K562 (cell line): Measurements from ENCODE around the gene PIK3CB. TPM values are rescaled to one million over a fixed set of nuclear protein-coding genes. Genes with fewer than 3 reads are reported as not detected.
A peak's percentile ranks its signal among the peaks of the same experiment; 100 is the strongest.

Experiments
- MGA ChIP-seq: fragments of 450-650 bp; IDR thresholded peaks from 2 replicates; pipeline ENCODE4 v1.6.1; 2016; ENCODE audit warnings: mild to moderate bottlenecking, moderate library complexity
- NCOR1 ChIP-seq: fragments of 450-650 bp; IDR thresholded peaks from 2 replicates; pipeline ENCODE4 v1.6.1; 2016; ENCODE audit warnings: mild to moderate bottlenecking, moderate library complexity
- polyA plus RNA-seq, 8 experiments: library from polyadenylated mRNA; depleted of rRNA in 4 of 8; stranded (reverse) in 5 of 8; unstranded in 3 of 8; fragments of >200 nt; fragmentation: Nextera tagmentation in 2 of 8; fragmentation: Illumina TruSeq in 1 of 8; extraction: Ambion mirVana in 2 of 8; extraction: Trizol in 1 of 8; gene quantifications; 2 replicates each; pipeline versions ENCODE4 v1.2.1 to v1.2.3, GENCODE V29; 2011 to 2014; ENCODE audit warnings: inconsistent platforms in 1 of 8, missing spikeins in 1 of 8
- total RNA-seq, 7 experiments: library from RNA; depleted of rRNA in 6 of 7; stranded (reverse); fragments of >200 nt in 6 of 7; fragmentation: Illumina TruSeq in 2 of 7; extraction: Trizol in 2 of 7; gene quantifications; 2 replicates each; pipeline versions ENCODE4 v1.2.1 to v1.2.3, GENCODE V29; 2011 to 2021; ENCODE audit warnings: low replicate concordance in 1 of 7

Gene PIK3CB
- total and polyA plus RNA-seq, 9 of the 15 experiments (the other 6 are each of a cell fraction or from before 2014, with no cell fraction given): 15.3 to 62.6 (median 28.3) TPM

- TF ChIP-seq MGA (peak; percentile 30), NCOR1 (no peak)
- TF ChIP-seq, all 486 proteins: peak for 10
These were observed 40.5 kb upstream of the PIK3CB start (continued) for GRCh38 chr3:138875096-138875753.
